Right lung (tissue), 5 donors: ENCODE data around the gene CEP72. TPM values are rescaled to one million over a fixed set of nuclear protein-coding genes. Genes with fewer than 3 reads are reported as not detected.
A peak's percentile ranks its signal among the peaks of the same experiment; 100 is the strongest.
"Not testable (repeated sequence)": the region's sequence is repeated elsewhere in the genome, so short reads cannot be mapped to it uniquely, and the experiment has no call there.

ENCODE experiments used
- DNase-seq, 2 donors: peaks; one replicate each; pipeline ENCODE4 v3.0.0-alpha.2; 2013
- polyA plus RNA-seq, 5 donors: library from polyadenylated mRNA; unstranded; fragments of 120-200 nt; gene quantifications; one replicate each; pipeline versions ENCODE4 v1.2.1 to v1.2.3, GENCODE V29; 2013; ENCODE audit warnings: inconsistent platforms in 1 of 5, low replicate concordance in 1 of 5; ENCODE audit not compliant: insufficient read length in 5 of 5, insufficient read depth in 1 of 5

Gene CEP72
- polyA plus RNA-seq, 5 donors: 7.6 to 12.2 (median 9.6) TPM

- DNase-seq: no peak
Observed at GRCh38 chr5:670396-671270, 58.5 kb downstream of the CEP72 start.

- peak; percentile 64 to 73 for DNase-seq
Observed at GRCh38 chr5:671459-672328, 59.6 kb downstream of the CEP72 start.

- DNase-seq: peak; percentile 92 to 96
Observed at GRCh38 chr5:672329-673160, 60.4 kb downstream of the CEP72 start.

GRCh38 chr5:673161-673830 is 61.2 kb downstream of the CEP72 start:
- no peak for DNase-seq

GRCh38 chr5:673831-674629 is 61.9 kb downstream of the CEP72 start:
- DNase-seq: no peak

GRCh38 chr5:674630-675011 is 62.5 kb downstream of the CEP72 start:
- no peak for DNase-seq

- DNase-seq: no peak
Observed at GRCh38 chr5:675111-675870, 63.2 kb downstream of the CEP72 start.

- DNase-seq: no peak
Observed at GRCh38 chr5:675871-676698, 63.9 kb downstream of the CEP72 start.

- no peak for DNase-seq
Observed at GRCh38 chr5:676699-677076, 64.5 kb downstream of the CEP72 start.

GRCh38 chr5:677131-678101 is 65.3 kb downstream of the CEP72 start:
- no peak for DNase-seq

GRCh38 chr5:678521-678920 is 66.4 kb downstream of the CEP72 start:
- not testable (repeated sequence) for DNase-seq

- DNase-seq: not testable (repeated sequence)
Observed at GRCh38 chr5:679166-679895, 67.2 kb downstream of the CEP72 start.

GRCh38 chr5:680118-680795 is 68.1 kb downstream of the CEP72 start:
- DNase-seq: not testable (repeated sequence)

- not testable (repeated sequence) for DNase-seq
Observed at GRCh38 chr5:680836-681235, 68.7 kb downstream of the CEP72 start.

- DNase-seq: not testable (repeated sequence)
Observed at GRCh38 chr5:681317-682191, 69.4 kb downstream of the CEP72 start.
